ENCODE results near the gene CDC42BPA.

The CDC42BPA gene

DNA sequence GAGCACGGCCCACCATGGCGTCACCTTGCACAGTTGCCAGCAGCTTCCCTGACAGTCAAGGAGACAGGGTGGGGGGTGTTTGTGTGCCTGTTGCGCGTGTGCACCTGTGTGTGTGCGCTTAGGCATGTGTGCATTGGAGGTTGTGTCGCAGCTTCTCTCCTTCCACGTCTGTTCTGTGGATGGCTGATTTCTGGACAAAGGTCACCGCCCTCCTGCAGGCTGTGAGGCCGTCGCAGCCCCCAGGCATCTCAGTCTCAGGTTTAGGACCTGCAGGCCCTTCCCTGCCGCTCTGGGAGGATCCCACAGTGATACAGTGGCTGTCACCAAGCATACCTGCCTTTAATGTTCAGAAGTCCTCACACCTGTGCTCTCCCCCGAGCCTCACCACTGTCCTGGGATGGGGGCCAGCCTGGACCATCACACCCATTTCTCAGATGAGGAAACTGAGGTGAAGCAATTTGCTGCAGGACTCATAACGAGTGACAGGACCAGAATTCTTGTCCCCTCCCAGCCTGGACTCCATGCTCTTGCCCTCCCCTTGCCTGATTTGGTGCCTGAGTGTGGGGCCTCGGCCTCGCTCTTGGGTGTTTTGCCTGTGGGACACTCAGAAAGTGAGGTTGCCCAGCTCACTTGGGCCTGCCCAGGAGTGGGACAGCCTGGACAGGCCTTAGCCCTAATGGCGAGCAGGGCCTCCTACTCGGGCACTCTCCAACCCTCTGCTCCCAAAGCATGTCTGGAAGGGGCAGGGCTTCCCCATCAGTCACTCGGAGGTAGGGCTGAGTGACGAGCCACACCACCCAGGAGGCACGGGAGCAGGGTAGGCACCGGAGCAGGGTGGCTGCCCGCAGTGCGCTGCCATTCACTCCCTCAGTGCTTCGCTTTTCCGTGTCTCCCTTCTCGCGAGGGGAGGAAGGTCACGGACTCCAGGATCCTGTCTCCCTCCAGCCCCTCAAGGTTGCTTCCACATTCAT is 355.6 kb downstream of the CDC42BPA start:
- TF ChIP-seq, protein P1, sequence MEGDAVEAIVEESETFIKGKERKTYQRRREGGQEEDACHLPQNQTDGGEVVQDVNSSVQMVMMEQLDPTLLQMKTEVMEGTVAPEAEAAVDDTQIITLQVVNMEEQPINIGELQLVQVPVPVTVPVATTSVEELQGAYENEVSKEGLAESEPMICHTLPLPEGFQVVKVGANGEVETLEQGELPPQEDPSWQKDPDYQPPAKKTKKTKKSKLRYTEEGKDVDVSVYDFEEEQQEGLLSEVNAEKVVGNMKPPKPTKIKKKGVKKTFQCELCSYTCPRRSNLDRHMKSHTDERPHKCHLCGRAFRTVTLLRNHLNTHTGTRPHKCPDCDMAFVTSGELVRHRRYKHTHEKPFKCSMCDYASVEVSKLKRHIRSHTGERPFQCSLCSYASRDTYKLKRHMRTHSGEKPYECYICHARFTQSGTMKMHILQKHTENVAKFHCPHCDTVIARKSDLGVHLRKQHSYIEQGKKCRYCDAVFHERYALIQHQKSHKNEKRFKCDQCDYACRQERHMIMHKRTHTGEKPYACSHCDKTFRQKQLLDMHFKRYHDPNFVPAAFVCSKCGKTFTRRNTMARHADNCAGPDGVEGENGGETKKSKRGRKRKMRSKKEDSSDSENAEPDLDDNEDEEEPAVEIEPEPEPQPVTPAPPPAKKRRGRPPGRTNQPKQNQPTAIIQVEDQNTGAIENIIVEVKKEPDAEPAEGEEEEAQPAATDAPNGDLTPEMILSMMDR (IDR thresholded peaks at IDR 0.05): no peak
- Histone ChIP-seq H3K4me3 (ENCODE audit: low read depth in 1 of 2, low read length in 1 of 2) (no peak overlapping the region), H3K27me3 (no peaks in the 10 kb centered on the region), H3K36me3 (peaks cover 22% of the 10 kb centered on the region), H3K27ac (no peak overlapping the region), H3K9me3 (no peaks in the 10 kb centered on the region), H3K4me1 (ENCODE audit: control insufficient read depth in 1 of 2, insufficient read depth in 1 of 2, low read depth in 1 of 2, low read length in 1 of 2) (no peaks in the 10 kb centered on the region)

DNA sequence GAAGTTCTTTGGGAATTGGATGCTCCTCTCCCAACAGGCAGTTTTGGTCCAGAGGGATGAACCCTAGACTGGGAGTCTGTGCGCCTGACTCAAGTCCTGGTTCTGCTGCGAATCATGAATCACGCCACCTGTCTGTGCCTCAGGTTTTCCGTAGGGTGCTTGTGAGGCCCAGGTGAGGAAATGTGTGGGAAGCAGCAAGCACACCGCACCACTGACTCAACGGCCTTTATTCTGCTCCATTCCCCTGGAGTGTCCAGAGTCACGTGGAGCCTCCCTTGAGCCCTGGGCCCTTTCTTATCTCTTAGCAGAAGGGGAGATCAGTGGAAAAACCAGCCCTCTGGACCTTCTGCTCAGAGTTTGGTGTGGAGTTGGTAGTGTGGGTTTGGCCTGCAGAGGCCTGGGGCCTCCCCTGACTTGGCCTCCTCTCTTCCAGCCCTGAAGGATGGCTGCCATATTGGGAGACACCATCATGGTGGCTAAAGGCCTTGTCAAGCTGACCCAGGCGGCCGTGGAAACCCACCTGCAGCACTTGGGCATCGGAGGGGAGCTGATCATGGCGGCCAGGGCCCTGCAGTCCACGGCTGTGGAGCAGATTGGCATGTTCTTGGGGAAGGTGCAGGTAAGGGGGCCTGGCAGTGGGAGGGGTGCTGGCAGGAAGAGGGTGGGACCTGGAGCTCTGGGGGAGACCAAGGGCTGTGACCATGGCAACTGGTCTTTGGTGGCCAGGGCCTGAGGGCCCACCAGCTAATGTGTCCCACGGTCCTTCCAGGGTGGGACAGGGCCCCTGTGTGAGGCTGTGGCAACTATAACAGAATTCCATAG is 357.1 kb downstream of the CDC42BPA start:
- no peak overlapping the region for H3K4me3 ChIP-seq (ENCODE audit: low read depth in 1 of 2, low read length in 1 of 2)
- H3K9me3 ChIP-seq: no peaks in the 10 kb centered on the region
- TF ChIP-seq, protein P1 (IDR thresholded peaks at IDR 0.05): no peak
- no peaks in the 10 kb centered on the region for H3K27me3 ChIP-seq
- H3K27ac ChIP-seq: no peak overlapping the region
- H3K4me1 ChIP-seq (ENCODE audit: control insufficient read depth in 1 of 2, insufficient read depth in 1 of 2, low read depth in 1 of 2, low read length in 1 of 2): no peaks in the 10 kb centered on the region
- H3K36me3 ChIP-seq: peaks cover 13% of the 10 kb centered on the region

DNA sequence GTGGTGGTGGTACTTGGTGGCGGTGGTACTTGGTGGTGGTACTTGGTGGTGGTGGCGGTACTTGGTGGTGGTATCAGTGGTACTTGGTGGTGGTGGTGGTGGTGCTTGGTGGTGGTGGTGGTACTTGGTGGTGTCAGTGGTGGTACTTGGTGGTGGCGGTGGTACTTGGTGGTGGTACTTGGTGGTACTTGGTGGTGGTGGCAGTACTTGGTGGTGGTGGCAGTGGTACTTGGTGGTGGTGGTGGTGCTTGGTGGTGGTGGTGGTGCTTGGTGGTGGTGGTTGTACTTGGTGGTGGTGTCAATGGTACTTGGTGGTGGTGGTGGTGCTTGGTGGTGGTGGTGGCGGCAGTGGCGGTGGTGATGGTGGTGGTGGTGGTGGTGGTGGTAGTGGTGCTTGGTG is 358.0 kb downstream of the CDC42BPA start:
- peaks cover 4% of the 10 kb centered on the region for H3K36me3 ChIP-seq
- no peaks in the 10 kb centered on the region for H3K4me1 ChIP-seq (ENCODE audit: control insufficient read depth in 1 of 2, insufficient read depth in 1 of 2, low read depth in 1 of 2, low read length in 1 of 2)
- TF ChIP-seq, protein P1 (IDR thresholded peaks at IDR 0.05): no peak
- H3K27me3 ChIP-seq: no peaks in the 10 kb centered on the region
- no peaks in the 10 kb centered on the region for H3K9me3 ChIP-seq
- no peak overlapping the region for H3K27ac ChIP-seq
- H3K4me3 ChIP-seq (ENCODE audit: low read depth in 1 of 2, low read length in 1 of 2): no peak overlapping the region

DNA sequence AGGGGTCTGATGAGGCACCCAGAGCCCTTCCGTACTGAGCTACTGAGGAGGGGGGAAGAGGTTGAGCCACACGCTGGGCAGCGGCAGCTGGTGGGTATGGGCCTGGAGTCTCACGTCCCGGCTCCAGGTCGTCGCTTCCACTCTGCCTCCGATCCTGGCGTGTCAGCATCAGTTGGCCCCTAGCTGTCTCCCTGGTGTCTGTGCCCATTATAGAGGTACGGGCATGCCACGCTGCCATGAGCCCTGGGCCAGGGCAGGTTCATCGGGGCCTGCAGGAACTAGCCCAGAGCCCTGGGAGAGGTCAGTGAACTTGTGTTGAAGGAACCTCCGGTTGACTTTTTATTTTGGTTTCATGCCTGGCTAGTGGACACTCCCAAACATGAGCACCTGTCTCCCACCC is 360.0 kb downstream of the CDC42BPA start:
- Histone ChIP-seq H3K4me3 (ENCODE audit: low read depth in 1 of 2, low read length in 1 of 2) (no peak overlapping the region), H3K36me3 (no peaks in the 10 kb centered on the region), H3K9me3 (no peaks in the 10 kb centered on the region), H3K27ac (no peak overlapping the region), H3K27me3 (no peaks in the 10 kb centered on the region), H3K4me1 (ENCODE audit: control insufficient read depth in 1 of 2, insufficient read depth in 1 of 2, low read depth in 1 of 2, low read length in 1 of 2) (no peaks in the 10 kb centered on the region)
- TF ChIP-seq, protein P1 (IDR thresholded peaks at IDR 0.05): no peak

DNA sequence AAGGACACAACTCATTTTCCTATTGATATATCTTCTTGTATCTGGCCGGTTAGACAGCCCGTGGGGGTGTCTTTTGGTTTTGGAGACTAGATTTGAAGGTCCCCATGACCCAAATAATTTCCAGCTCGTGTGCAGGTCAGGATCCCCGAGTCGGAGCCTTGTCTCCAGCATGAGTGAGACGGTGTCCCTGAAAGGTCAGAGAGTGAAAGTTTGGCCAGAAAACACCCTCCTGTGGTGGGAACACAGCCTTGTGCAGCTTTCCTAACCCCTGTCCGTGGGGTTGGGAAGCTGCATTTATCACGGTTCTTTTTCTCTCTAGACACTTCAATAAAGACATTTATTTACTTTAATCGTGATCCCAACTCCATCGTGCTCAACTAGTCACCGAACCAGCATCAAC is 360.6 kb downstream of the CDC42BPA start:
- TF ChIP-seq, protein P1 (IDR thresholded peaks at IDR 0.05): no peak
- Histone ChIP-seq H3K36me3 (no peaks in the 10 kb centered on the region), H3K9me3 (no peaks in the 10 kb centered on the region)

More for the DNA sequence above, 360.6 kb downstream of the CDC42BPA start:
- H3K4me3 ChIP-seq (ENCODE audit: low read depth in 1 of 2, low read length in 1 of 2): no peak overlapping the region
- no peaks in the 10 kb centered on the region for H3K27me3 ChIP-seq
- H3K4me1 ChIP-seq (ENCODE audit: control insufficient read depth in 1 of 2, insufficient read depth in 1 of 2, low read depth in 1 of 2, low read length in 1 of 2): no peaks in the 10 kb centered on the region
- no peak overlapping the region for H3K27ac ChIP-seq
